Omental fat pad (tissue), 4 donors: ENCODE data around the gene NOBOX. TPM values are rescaled to one million over a fixed set of nuclear protein-coding genes. Genes with fewer than 3 reads are reported as not detected.
"Not testable (repeated sequence)": the region's sequence is repeated elsewhere in the genome, so short reads cannot be mapped to it uniquely, and the experiment has no call there.

ENCODE experiments used
- ATAC-seq: fragments of 150-250 bp; one replicate; pipeline ENCODE4 v1.9.1; 2016; ENCODE audit warnings: mild to moderate bottlenecking, moderate library complexity; ENCODE audit not compliant: low FRiP score
- DNase-seq: peaks from one replicate; pipeline ENCODE4 v3.0.0-alpha.2; 2019; ENCODE audit warnings: low spot score
- total RNA-seq, 4 donors: library from RNA; depleted of rRNA; stranded (reverse); fragments of >200 nt; gene quantifications; one replicate each; pipeline ENCODE4 v1.1.0, GENCODE V29; 2016
- TF ChIP-seq, protein P1 (sequence below), 3 donors: fragments of 450-650 bp; IDR thresholded peaks; one replicate each; pipeline ENCODE4 v1.5.1; 2016 to 2017; ENCODE audit warnings: antibody characterized with exemption in 3 of 3, mild to moderate bottlenecking in 3 of 3, moderate library complexity in 2 of 3

NOBOX gene
- total RNA-seq, 4 donors from 2014 or later = not detected

DNA sequence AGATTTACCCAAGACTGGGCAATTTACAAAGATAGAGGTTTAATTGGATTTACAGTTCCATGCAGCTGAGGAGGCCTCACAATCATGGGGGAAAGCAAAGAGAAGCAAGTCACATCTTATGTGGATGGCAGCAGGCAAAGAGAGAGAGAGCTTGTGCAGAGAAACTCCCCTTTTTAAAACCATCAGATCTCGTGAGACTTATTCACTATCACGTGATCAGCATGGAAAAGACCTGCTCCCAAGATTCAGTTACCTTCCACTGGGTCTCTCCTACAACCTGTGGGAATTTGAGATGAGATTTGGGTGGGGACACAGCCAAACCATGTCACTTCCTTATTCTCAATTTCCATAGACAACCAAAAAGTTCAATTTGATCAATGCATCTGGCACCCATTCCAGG, 24.9 kb upstream of the NOBOX start:
- ATAC-seq (no peak), DNase-seq (no peak)
- TF ChIP-seq, protein P1, sequence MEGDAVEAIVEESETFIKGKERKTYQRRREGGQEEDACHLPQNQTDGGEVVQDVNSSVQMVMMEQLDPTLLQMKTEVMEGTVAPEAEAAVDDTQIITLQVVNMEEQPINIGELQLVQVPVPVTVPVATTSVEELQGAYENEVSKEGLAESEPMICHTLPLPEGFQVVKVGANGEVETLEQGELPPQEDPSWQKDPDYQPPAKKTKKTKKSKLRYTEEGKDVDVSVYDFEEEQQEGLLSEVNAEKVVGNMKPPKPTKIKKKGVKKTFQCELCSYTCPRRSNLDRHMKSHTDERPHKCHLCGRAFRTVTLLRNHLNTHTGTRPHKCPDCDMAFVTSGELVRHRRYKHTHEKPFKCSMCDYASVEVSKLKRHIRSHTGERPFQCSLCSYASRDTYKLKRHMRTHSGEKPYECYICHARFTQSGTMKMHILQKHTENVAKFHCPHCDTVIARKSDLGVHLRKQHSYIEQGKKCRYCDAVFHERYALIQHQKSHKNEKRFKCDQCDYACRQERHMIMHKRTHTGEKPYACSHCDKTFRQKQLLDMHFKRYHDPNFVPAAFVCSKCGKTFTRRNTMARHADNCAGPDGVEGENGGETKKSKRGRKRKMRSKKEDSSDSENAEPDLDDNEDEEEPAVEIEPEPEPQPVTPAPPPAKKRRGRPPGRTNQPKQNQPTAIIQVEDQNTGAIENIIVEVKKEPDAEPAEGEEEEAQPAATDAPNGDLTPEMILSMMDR (IDR thresholded peaks at IDR 0.05) = no peak

DNA sequence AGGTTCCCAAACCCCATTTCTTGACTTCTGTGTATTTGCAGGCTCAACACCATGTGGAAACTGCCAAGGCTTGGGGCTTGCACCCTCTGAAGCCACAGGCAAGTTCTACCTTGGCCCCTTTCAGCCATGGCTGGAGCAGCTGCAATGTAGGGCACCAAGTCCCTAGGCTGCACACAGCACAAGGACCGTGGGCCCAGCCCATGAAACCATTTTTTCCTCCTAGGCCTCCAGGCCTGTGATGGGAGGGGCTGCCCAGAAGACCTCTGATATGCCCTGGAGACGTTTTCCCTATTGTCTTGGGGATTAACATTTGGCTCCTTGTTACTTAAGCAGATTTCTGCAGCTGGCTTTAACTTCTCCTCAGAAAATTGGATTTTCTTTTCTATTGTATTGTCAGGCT, 24.0 kb upstream of the NOBOX start:
- not testable (repeated sequence) for DNase-seq, ATAC-seq

DNA sequence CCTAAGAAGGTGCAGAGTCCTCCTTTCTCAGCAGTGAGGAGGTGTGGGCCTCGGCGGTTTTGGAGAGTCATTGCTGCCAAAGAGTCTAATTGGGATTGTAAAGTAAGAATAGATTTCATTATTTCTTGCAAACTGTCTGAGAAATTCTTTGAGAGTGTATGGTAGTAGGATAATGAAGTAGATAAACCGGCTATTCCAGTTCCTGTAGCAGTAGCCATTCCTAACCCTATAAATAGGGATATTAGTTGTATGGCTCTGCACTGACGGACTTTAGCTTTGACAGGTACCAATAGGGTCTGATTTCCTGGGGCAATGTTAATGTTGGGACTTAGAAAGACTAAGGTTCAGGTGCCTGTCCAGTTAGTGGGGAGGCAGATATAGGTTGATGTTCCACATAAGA, 15.4 kb upstream of the NOBOX start:
- ATAC-seq, DNase-seq: not testable (repeated sequence)

DNA sequence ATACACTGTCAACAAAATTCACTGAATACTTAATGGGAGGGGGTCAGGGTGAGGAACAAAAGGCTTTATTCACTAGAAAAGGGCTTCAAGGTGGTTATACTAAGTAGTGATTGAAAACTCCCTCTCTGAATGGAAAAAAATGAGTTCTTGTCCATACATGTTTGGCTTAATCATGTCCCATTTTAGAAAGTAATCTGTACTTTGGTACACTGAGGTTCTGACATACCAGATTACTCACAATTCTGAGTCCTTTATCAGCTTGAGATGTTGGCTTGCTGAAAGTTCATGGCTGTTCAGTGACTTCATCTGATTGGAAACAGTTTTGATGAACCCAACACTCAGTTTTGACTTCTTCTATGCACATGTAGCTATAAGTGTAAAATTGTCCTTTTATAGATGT, 12.8 kb upstream of the NOBOX start:
- TF ChIP-seq, protein P1 (IDR thresholded peaks at IDR 0.05) = no peak
- no peak for DNase-seq
- no peak for ATAC-seq

DNA sequence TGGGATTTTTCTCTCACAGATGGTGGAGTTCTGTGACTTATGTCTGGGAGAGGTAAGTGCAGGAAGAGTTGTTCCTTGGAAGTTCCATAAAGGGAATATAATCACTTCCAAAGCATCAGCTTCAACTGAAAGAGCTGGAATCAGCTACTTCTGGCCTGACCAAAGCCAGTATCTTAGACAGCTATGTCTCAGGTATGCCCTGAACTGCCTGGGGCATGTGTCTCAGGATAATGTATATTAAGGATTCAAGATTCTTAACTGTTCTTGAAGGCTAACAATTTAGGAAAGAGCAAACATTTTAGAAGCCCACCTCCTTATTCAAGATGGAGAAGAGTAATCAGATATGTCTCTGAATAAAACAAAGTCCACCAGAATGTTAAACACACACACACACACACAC, 12.4 kb upstream of the NOBOX start:
- ATAC-seq = no peak
- TF ChIP-seq, protein P1 (IDR thresholded peaks at IDR 0.05) = no peak
- no peak for DNase-seq

DNA sequence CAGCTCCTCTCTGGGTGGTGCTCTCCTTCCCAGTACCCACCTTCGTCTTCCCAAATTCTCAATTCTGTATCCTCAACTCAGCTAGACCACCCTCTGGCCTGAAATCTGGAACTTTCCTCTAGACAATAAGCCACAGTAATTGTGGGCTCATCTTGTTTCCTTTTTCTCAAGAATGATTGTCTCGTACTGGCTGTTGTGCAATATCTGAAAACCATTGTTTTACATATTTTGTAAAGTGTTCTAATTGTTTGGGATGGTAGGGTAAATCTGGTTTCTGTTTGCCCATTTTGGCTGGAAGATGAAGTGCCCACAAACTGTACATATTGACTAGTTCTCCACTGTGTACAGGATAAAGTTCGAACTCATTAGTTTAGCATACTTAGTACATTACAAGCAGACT, 11.3 kb upstream of the NOBOX start:
- TF ChIP-seq, protein P1 (IDR thresholded peaks at IDR 0.05) = no peak
- DNase-seq (no peak), ATAC-seq (no peak)

DNA sequence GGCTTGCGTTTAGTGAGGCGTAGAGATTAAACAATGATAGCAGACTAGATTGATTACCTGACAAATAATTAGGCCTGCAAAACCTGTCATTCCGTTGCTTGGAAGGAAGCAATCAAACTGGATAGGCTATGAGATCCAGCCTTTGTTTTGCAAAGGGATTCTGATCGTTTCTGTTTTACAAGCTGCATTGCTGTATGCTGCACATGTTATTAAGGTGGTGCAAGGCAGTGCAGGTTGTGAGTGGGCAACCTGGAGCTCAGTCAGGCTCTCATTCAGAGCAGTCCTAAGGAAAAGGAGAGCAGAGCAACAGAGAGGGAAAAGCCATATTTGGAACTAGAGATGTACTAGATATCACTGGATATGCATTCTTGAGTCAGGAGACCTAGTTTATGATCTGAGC, 6.9 kb upstream of the NOBOX start:
- ATAC-seq (no peak), DNase-seq (no peak)
- TF ChIP-seq, protein P1 (IDR thresholded peaks at IDR 0.05) = no peak

DNA sequence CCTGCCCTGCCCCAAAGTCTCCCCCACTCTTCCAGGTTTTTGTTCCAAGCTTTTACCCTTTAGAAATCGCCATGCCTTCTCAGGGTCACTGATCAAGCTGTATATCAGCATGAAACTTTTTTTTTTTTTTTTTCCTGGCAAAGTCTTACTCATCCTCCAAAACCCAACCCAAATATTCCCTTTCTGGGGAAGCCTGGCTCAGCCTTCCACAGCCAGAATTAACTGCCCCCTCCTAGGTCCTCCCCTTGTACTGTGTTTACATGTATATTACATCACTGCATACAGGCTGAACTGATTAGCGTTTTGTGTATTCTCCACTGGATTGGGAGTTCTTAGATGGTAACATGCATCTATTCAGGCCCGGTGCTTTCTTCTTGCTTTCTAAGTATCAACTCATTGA, 4.6 kb upstream of the NOBOX start:
- DNase-seq = no peak
- no peak for ATAC-seq
- TF ChIP-seq, protein P1 (IDR thresholded peaks at IDR 0.05) = no peak
